GM12874 (cell line): ENCODE measurements around the gene SLC6A5.

Source experiments
- CTCF ChIP-seq: IDR thresholded peaks from 2 replicates; pipeline ENCODE4 v1.5.1; 2011; ENCODE audit warnings: low read depth, mild to moderate bottlenecking, control low read depth, low read length, moderate library complexity; ENCODE audit not compliant: insufficient read depth

Gene SLC6A5

GRCh38 chr11:20676658-20677057 lies 77.2 kb downstream of the SLC6A5 start:
- TF ChIP-seq CTCF: no peak

- TF ChIP-seq CTCF: no peak
Measured at GRCh38 chr11:20688761-20689160, 89.4 kb downstream of the SLC6A5 start.

GRCh38 chr11:20707876-20708275 lies 108.5 kb downstream of the SLC6A5 start:
- TF ChIP-seq CTCF: no peak
